H9 (cell line): Measurements from ENCODE around the gene CDYL2. TPM values are rescaled to one million over a fixed set of nuclear protein-coding genes. Genes with fewer than 3 reads are reported as not detected.

ENCODE experiments used
- DNase-seq: peaks from one replicate; pipeline ENCODE4 v3.0.0-alpha.2; 2017
- H2AFZ ChIP-seq: one replicate; pipeline ENCODE4 v1.6.1; 2013; ENCODE audit warnings: mild to moderate bottlenecking, low read length, control low read depth, moderate library complexity
- H2AK5ac ChIP-seq: 2 replicates; pipeline ENCODE4 v1.6.1; 2013; ENCODE audit warnings: low read length, control low read depth, mixed read lengths; ENCODE audit not compliant: insufficient read length
- H2BK120ac ChIP-seq: one replicate; pipeline ENCODE4 v1.6.1; 2013; ENCODE audit warnings: low read depth, mild to moderate bottlenecking, low read length, control low read depth, inconsistent platforms; ENCODE audit not compliant: poor library complexity, severe bottlenecking
- H2BK12ac ChIP-seq: 2 replicates; pipeline ENCODE4 v1.6.1; 2013; ENCODE audit warnings: low read length, control low read depth, mixed read lengths, low read depth; ENCODE audit not compliant: insufficient read length
- H2BK15ac ChIP-seq: 2 replicates; pipeline ENCODE4 v1.6.1; 2013; ENCODE audit warnings: low read depth, low read length, control low read depth
- H2BK20ac ChIP-seq: one replicate; pipeline ENCODE4 v1.6.1; 2013; ENCODE audit warnings: low read depth, mild to moderate bottlenecking, low read length, control low read depth, inconsistent platforms; ENCODE audit not compliant: poor library complexity, severe bottlenecking
- H2BK5ac ChIP-seq: 2 replicates; pipeline ENCODE4 v1.6.1; 2013; ENCODE audit warnings: low read length, control low read depth, mixed read lengths; ENCODE audit not compliant: insufficient read length
- H3K14ac ChIP-seq: 2 replicates; pipeline ENCODE4 v1.6.1; 2013; ENCODE audit warnings: low read length, control low read depth; ENCODE audit not compliant: insufficient read depth
- H3K18ac ChIP-seq: 2 replicates; pipeline ENCODE4 v1.6.1; 2013; ENCODE audit warnings: low read depth, mild to moderate bottlenecking, mixed read lengths, low read length, control low read depth; ENCODE audit not compliant: insufficient read length
- H3K23ac ChIP-seq: 2 replicates; pipeline ENCODE4 v1.6.1; 2013; ENCODE audit warnings: low read length, control low read depth, mixed read lengths, low read depth; ENCODE audit not compliant: insufficient read length
- H3K23me2 ChIP-seq: 2 replicates; pipeline ENCODE4 v1.6.1; 2013; ENCODE audit warnings: low read depth, mild to moderate bottlenecking, mixed read lengths, low read length, control low read depth; ENCODE audit not compliant: insufficient read length, poor library complexity, severe bottlenecking
- H3K27ac ChIP-seq: 2 replicates; pipeline ENCODE4 v1.5.1; 2013; ENCODE audit warnings: low read length, control low read depth, mixed read lengths, low read depth; ENCODE audit not compliant: insufficient read length
- H3K27me3 ChIP-seq: 2 replicates; pipeline ENCODE4 v1.6.1; 2013; ENCODE audit warnings: low read length, control low read depth, inconsistent platforms; ENCODE audit not compliant: insufficient read depth
- H3K4ac ChIP-seq: 2 replicates; pipeline ENCODE4 v1.6.1; 2013; ENCODE audit warnings: low read depth, mild to moderate bottlenecking, control low read depth, inconsistent platforms, low read length, moderate library complexity
- H3K4me1 ChIP-seq: 2 replicates; pipeline ENCODE4 v1.6.1; 2013; ENCODE audit warnings: low read length, control low read depth, inconsistent platforms; ENCODE audit not compliant: insufficient read depth
- H3K4me2 ChIP-seq: 2 replicates; pipeline ENCODE4 v1.6.1; 2013; ENCODE audit warnings: low read length, control low read depth, mixed read lengths; ENCODE audit not compliant: insufficient read length, insufficient read depth
- H3K56ac ChIP-seq: 2 replicates; pipeline ENCODE4 v1.6.1; 2013; ENCODE audit warnings: low read depth, mild to moderate bottlenecking, mixed read lengths, low read length, control low read depth; ENCODE audit not compliant: insufficient read length
- H3K79me1 ChIP-seq: 2 replicates; pipeline ENCODE4 v1.6.1; 2013; ENCODE audit warnings: low read depth, mild to moderate bottlenecking, moderate library complexity, low read length, control low read depth, inconsistent platforms; ENCODE audit not compliant: insufficient read depth, poor library complexity, severe bottlenecking
- H3K79me2 ChIP-seq: 2 replicates; pipeline ENCODE4 v1.6.1; 2013; ENCODE audit warnings: low read length, control low read depth, inconsistent platforms; ENCODE audit not compliant: insufficient read depth
- H3K9ac ChIP-seq: 2 replicates; pipeline ENCODE4 v1.6.1; 2013; ENCODE audit warnings: low read length, control low read depth, mixed read lengths; ENCODE audit not compliant: insufficient read length; ENCODE audit errors: extremely low read depth
- H3K9me3 ChIP-seq: one replicate; pipeline ENCODE4 v1.6.1; 2013; ENCODE audit warnings: low read depth, low read length, inconsistent platforms; ENCODE audit not compliant: control insufficient read depth
- H3T11ph ChIP-seq: one replicate; pipeline ENCODE4 v1.6.1; 2013; ENCODE audit warnings: mild to moderate bottlenecking, low read length, control low read depth, inconsistent platforms
- H4K20me1 ChIP-seq: one replicate; pipeline ENCODE4 v1.6.1; 2013; ENCODE audit not compliant: control insufficient read depth, insufficient read length, insufficient read depth
- H4K5ac ChIP-seq: 2 replicates; pipeline ENCODE4 v1.6.1; 2013; ENCODE audit warnings: low read depth, mild to moderate bottlenecking, mixed read lengths, low read length, control low read depth; ENCODE audit not compliant: insufficient read length
- H4K8ac ChIP-seq: replicated peaks from 2 replicates; pipeline ENCODE4 v1.6.1; 2013; ENCODE audit warnings: low read length, control low read depth, mixed read lengths, low read depth; ENCODE audit not compliant: insufficient read length
- H4K91ac ChIP-seq: 2 replicates; pipeline ENCODE4 v1.6.1; 2013; ENCODE audit warnings: low read depth, mild to moderate bottlenecking, moderate library complexity, mixed read lengths, low read length, control low read depth; ENCODE audit not compliant: insufficient read length
- H3K27ac Mint-ChIP-seq, 3 experiments: 2 replicates in 2 of 3; 3 replicates in 1 of 3; pipeline ENCODE4 v1.8.0; 2020 to 2021; ENCODE audit warnings: mixed read lengths in 3 of 3, mild to moderate bottlenecking in 1 of 3, moderate library complexity in 1 of 3
- H3K27me3 Mint-ChIP-seq: 2 replicates; pipeline ENCODE4 v1.8.0; 2021; ENCODE audit warnings: low read depth, mild to moderate bottlenecking, moderate library complexity, mixed read lengths
- H3K36me3 Mint-ChIP-seq, 3 experiments: 2 replicates in 2 of 3; 3 replicates in 1 of 3; pipeline ENCODE4 v1.8.0; 2020 to 2021; ENCODE audit warnings: low read depth in 3 of 3, mixed read lengths in 3 of 3; ENCODE audit not compliant: insufficient read depth in 1 of 3
- H3K4me1 Mint-ChIP-seq, 2 experiments: 2 replicates each; pipeline ENCODE4 v1.8.0; 2020; ENCODE audit warnings: mixed read lengths in 2 of 2
- H3K4me3 Mint-ChIP-seq, 2 experiments: 2 replicates in 1 of 2; 3 replicates in 1 of 2; pipeline ENCODE4 v1.8.0; 2020 to 2021; ENCODE audit warnings: mild to moderate bottlenecking in 2 of 2, mixed read lengths in 2 of 2, moderate library complexity in 1 of 2
- H3K9me3 Mint-ChIP-seq, 2 experiments: 2 replicates in 1 of 2; 3 replicates in 1 of 2; pipeline ENCODE4 v1.8.0; 2020; ENCODE audit warnings: mild to moderate bottlenecking in 2 of 2, mixed read lengths in 2 of 2, moderate library complexity in 1 of 2
- CTCF ChIP-seq: fragments of 200-600 bp; sonication (generic); conservative IDR thresholded peaks from 3 replicates; pipeline ENCODE4 v1.8.0; 2021; ENCODE audit warnings: antibody characterized with exemption, mild to moderate bottlenecking
- WGBS: extraction: QIAGEN DNeasy Blood & Tissue Kit; methylation state at CpG from one replicate; pipeline ENCODE4 v1.1.7; 2013; ENCODE audit warnings: missing lambda C conversion rate, low lambda C conversion rate, mixed read lengths; ENCODE audit not compliant: insufficient read length; ENCODE audit errors: extremely low coverage; 5-methylcytosine and 5-hydroxymethylcytosine counted together
- total RNA-seq: library from RNA; stranded (reverse); gene quantifications from 2 replicates; pipeline ENCODE4 v1.2.1, GENCODE V29; 2021

The CDYL2 gene
- total RNA-seq, 1 experiment from 2014 or later, result 4.2 TPM

DNA sequence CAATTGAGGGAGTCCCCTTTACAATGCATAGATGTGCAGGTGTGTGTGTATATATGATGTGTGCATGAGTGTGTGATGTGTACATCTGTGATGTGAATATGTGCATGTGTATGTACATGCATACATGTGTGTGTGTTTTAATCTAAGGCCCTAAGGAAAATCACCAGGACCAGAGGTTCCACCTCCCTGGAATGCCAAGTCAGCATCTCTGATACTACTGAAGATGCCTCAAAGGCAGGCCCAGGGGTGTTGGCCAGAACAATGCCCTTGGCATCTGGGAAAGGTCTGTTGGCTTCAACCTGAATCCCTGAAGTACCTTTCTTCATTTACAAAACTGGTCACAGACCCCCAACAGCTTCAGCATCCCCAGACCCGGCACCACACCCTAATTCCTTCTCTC lies 129.5 kb downstream of the CDYL2 start:
- H2BK5ac ChIP-seq, result no peak overlapping the region
- H3T11ph ChIP-seq, result no peak overlapping the region
- H3K23ac ChIP-seq, result no peak overlapping the region
- H2BK12ac ChIP-seq, result no peak overlapping the region
- Mint-ChIP-seq H3K4me3 (no peak overlapping the region), H3K4me1 (peaks cover 20% of the 10 kb centered on the region in 2 experiments), H3K27ac (no peak overlapping the region), H3K27me3 (no peaks in the 10 kb centered on the region; the same call in 1 of the 2 replicates), H3K36me3 (peaks cover 0 to 5% (median 4%) of the 10 kb centered on the region in 3 experiments; a peak in 4 of 7 replicates), H3K9me3 (peaks cover 7 to 9% of the 10 kb centered on the region in 2 experiments; a peak in 4 of 5 replicates)
- H4K20me1 ChIP-seq, result no peaks in the 10 kb centered on the region
- H4K5ac ChIP-seq, result no peak overlapping the region
- H3K4ac ChIP-seq, result no peak overlapping the region
- H2AK5ac ChIP-seq, result no peak overlapping the region
- H3K79me2 ChIP-seq, result no peaks in the 10 kb centered on the region
- H3K4me2 ChIP-seq, result no peak overlapping the region
- no peak overlapping the region for H2AFZ ChIP-seq
- no peak overlapping the region for H2BK20ac ChIP-seq
- H2BK120ac ChIP-seq, result no peak overlapping the region
- H3K79me1 ChIP-seq, result no peaks in the 10 kb centered on the region
- no peak overlapping the region for H4K91ac ChIP-seq
- H3K9me3 ChIP-seq, result no peaks in the 10 kb centered on the region
- no peak overlapping the region for H3K9ac ChIP-seq
- H4K8ac ChIP-seq, result no peak overlapping the region
- no peak overlapping the region for H2BK15ac ChIP-seq
- no peaks in the 10 kb centered on the region for H3K4me1 ChIP-seq
- TF ChIP-seq CTCF, result no peak
- H3K27ac ChIP-seq, result no peak overlapping the region
- H3K18ac ChIP-seq, result no peak overlapping the region
- H3K14ac ChIP-seq, result no peak overlapping the region
- no peak for DNase-seq
- WGBS, result no CpG with 5 or more reads among the region's 1 CpG
- H3K56ac ChIP-seq, result no peak overlapping the region
- no peaks in the 10 kb centered on the region for H3K27me3 ChIP-seq
- no peaks in the 10 kb centered on the region for H3K23me2 ChIP-seq
